PC-3 (cell line): ENCODE data around the gene CYLD. TPM values are rescaled to one million over a fixed set of nuclear protein-coding genes. Genes with fewer than 3 reads are reported as not detected.
A peak's percentile ranks its signal among the peaks of the same experiment; 100 is the strongest.

Source experiments
- ATAC-seq: fragments of 200-7000 bp; cut with Tn5 transposase; 2 replicates; pipeline ENCODE4 v1.9.1; 2020; ENCODE audit warnings: mild to moderate bottlenecking, moderate library complexity
- Bru-seq: library from RNA; stranded (reverse); fragments of 400-500 nt; gene quantifications from one replicate; lab custom pipeline; 2021; lab: Mats Ljungman, UMichigan
- BruChase-seq, 2 experiments: library from RNA; stranded (reverse); fragments of 400-500 nt; gene quantifications; one replicate each; lab custom pipeline; 2021; lab: Mats Ljungman, UMichigan
- BruUV-seq: library from RNA; stranded (reverse); fragments of 400-500 nt; replicated peaks from 2 replicates; lab custom pipeline; 2021; lab: Mats Ljungman, UMichigan
- CTCF ChIA-PET: fragments of 300-600 bp; sonication (Branson Sonifier 250); formaldehyde crosslinking; loops from one replicate; lab custom pipeline; 2022; ENCODE audit warnings: antibody characterized with exemption; lab: Charles Lee
- POLR2A ChIA-PET: fragments of 300-600 bp; sonication (Branson Sonifier 250); formaldehyde crosslinking; loops from one replicate; lab custom pipeline; 2022; ENCODE audit warnings: antibody characterized with exemption; ENCODE audit not compliant: unreplicated experiment; lab: Charles Lee
- DNase-seq: peaks from one replicate; pipeline ENCODE4 v3.0.0-alpha.2; 2015
- H2AFZ ChIP-seq: fragments of 300-600 bp; sonication (generic); 2 replicates; pipeline ENCODE4 v1.6.0; 2016; ENCODE audit warnings: antibody characterized with exemption, low read length
- H3F3A ChIP-seq: fragments of 300-600 bp; sonication (generic); one replicate; pipeline ENCODE4 v1.6.0; 2017; ENCODE audit warnings: antibody characterized with exemption, low read length, control low read depth, mild to moderate bottlenecking; ENCODE audit not compliant: unreplicated experiment
- H3K27ac ChIP-seq: fragments of 300-600 bp; sonication (generic); 2 replicates; pipeline ENCODE4 v1.5.1; 2016; ENCODE audit warnings: mild to moderate bottlenecking, low read length
- H3K27me3 ChIP-seq: fragments of 300-600 bp; sonication (generic); 2 replicates; pipeline ENCODE4 v1.6.1; 2016; ENCODE audit warnings: low read length, mixed read lengths
- H3K36me3 ChIP-seq: fragments of 300-600 bp; sonication (generic); 2 replicates; pipeline ENCODE4 v1.6.1; 2016; ENCODE audit warnings: low read depth, mixed run types, low read length, mixed read lengths
- H3K4me1 ChIP-seq: fragments of 300-600 bp; sonication (generic); 2 replicates; pipeline ENCODE4 v1.5.1; 2016; ENCODE audit warnings: low read length; ENCODE audit not compliant: insufficient read depth
- H3K4me2 ChIP-seq: fragments of 300-600 bp; sonication (generic); 2 replicates; pipeline ENCODE4 v1.6.0; 2016; ENCODE audit warnings: low read length
- H3K4me3 ChIP-seq: fragments of 300-600 bp; sonication (generic); 2 replicates; pipeline ENCODE4 v1.5.1; 2016; ENCODE audit warnings: mild to moderate bottlenecking, low read length, mixed read lengths
- H3K79me2 ChIP-seq: fragments of 300-600 bp; sonication (generic); 2 replicates; pipeline ENCODE4 v1.6.1; 2017; ENCODE audit warnings: low read length, mixed read lengths
- H3K9ac ChIP-seq: fragments of 300-600 bp; sonication (generic); 2 replicates; pipeline ENCODE4 v1.6.0; 2016; ENCODE audit warnings: mild to moderate bottlenecking, low read length
- H3K9me2 ChIP-seq: fragments of 300-600 bp; sonication (generic); replicated peaks from 2 replicates; pipeline ENCODE4 v1.6.1; 2016; ENCODE audit warnings: mixed run types, low read length, mixed read lengths
- H3K9me3 ChIP-seq: fragments of 300-600 bp; sonication (generic); 2 replicates; pipeline ENCODE4 v1.6.1; 2016; ENCODE audit warnings: low read length, mixed read lengths
- H4K20me1 ChIP-seq: fragments of 300-600 bp; sonication (generic); 2 replicates; pipeline ENCODE4 v1.6.1; 2016; ENCODE audit warnings: low read length, mixed read lengths
- EZH2 ChIP-seq: fragments of 300-600 bp; sonication (generic); IDR thresholded peaks from one replicate; pipeline ENCODE4 v1.6.1; 2017; ENCODE audit warnings: antibody characterized with exemption, mild to moderate bottlenecking, low read length; ENCODE audit not compliant: unreplicated experiment
- EZH2phosphoT487 ChIP-seq: fragments of 300-600 bp; sonication (generic); IDR thresholded peaks from 2 replicates; pipeline ENCODE4 v1.6.1; 2018; ENCODE audit warnings: mild to moderate bottlenecking, antibody characterized with exemption, low read length, borderline replicate concordance
- intact Hi-C: fragments of 100-400 bp; cut with micrococcal nuclease; formaldehyde crosslinking; loops from 2 replicates; pipeline ENCODE4 v1.9.0; 2023
- long read RNA-seq: library from polyadenylated mRNA; unstranded; transcript quantifications from one replicate; pipeline ENCODE4 v2.0.0, GENCODE V29; 2021; ENCODE audit not compliant: unreplicated experiment
- total RNA-seq: library from RNA; depleted of rRNA; stranded (reverse); fragments of >200 nt; gene quantifications from 2 replicates; pipeline ENCODE4 v1.2.3, GENCODE V29; 2014; rRNA removed
- TF ChIP-seq, protein P1 (sequence below): fragments of 300-600 bp; sonication (generic); conservative IDR thresholded peaks from 2 replicates; pipeline ENCODE4 v1.5.1; 2017; ENCODE audit warnings: antibody characterized with exemption, low read depth, mild to moderate bottlenecking, low read length

The CYLD gene
- total RNA-seq (8.5 and 8.6 TPM in 2 replicates), Bru-seq, nascent RNA (percentile 63 among the genes with signal in this experiment), BruChase-seq, experiment 1, labeled RNA remaining after a 6-hour chase (percentile 62 among the genes with signal in this experiment), BruChase-seq, experiment 2, labeled RNA remaining after a 2-hour chase (percentile 64 among the genes with signal in this experiment)
- long read RNA-seq, transcript CYLD-214 (18 exons, 3,513 nt), result major isoform, 13 of 51 reads
- long read RNA-seq, partial matches to known transcripts, result 10 of 51 reads
- long read RNA-seq, other reads (novel, unspliced or antisense), result 25 of 51 reads

DNA sequence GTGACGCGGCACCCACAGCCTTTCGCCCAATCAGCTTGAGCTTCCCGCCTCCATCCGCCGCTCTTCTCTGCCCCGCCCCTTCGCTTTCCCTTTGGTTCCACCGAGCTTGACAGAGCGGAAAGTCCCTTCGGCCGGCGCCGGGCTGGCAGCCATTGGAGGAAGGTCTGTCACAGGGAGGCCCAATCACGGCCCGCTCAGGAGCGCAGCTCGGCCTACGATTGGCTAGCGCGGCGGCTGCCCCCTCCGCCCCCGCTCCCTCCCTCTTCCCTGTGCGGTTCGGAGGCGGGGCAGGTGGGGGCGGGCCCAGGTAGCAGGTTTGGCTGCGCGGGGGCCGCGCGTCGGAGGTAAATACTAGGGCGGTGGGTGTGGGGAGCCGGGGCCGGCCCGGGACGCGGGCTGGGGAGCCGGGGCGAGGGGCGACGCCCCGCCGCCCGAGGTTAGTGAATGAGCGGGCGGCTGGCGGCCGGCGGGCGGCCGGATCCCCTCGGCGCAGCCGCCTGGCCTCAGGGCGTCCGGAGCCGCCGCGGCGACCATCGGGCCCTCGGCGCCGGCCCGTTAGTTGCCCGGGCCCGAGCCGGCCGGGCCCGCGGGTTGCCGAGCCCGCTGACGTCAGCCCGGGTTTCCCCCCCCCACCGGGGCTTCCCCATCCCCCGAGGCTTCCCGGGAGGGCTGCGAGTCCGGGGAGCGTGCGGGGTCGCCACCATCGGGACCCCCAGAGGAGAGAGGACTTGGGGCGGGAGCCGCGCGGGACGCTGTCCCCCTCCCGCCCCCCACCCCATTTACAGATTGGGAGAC lies at the start of gene CYLD:
Gene CYLD (plus strand): TSS at position 306 of the 795 bp plus-strand sequence. CDS start 7,613 bp downstream, outside the sequence.
- ChIA-PET CTCF (interaction anchor here (0.6 to 1.3 kb wide), 4 partner anchors 64 to 373 kb away, joined by 3 to 19 read pairs (median 4); partner anchors contain the start of gene BRD7), POLR2A (interaction anchor here (0.7 kb wide), 1 partner anchor 47 kb away, joined by 3 read pairs; no protein-coding TSS in a partner anchor)
- Histone ChIP-seq H4K20me1 (no peaks in the 10 kb centered on the region), H3K79me2 (no peaks in the 10 kb centered on the region), H3K9ac (peak within 1 kb of the TSS; percentile 58), H3K4me2 (peak within 1 kb of the TSS; percentile 95), H3K9me3 (no peaks in the 10 kb centered on the region), H3K27ac (no peak within 1 kb of the TSS), H3K4me1 (peaks cover 34% of the 10 kb centered on the region), H3K4me3 (peak within 1 kb of the TSS; percentile 77), H3K9me2 (no peaks in the 10 kb centered on the region), H2AFZ (peak within 1 kb of the TSS; percentile 94), H3K27me3 (no peaks in the 10 kb centered on the region), H3F3A (no peaks in the 10 kb centered on the region), H3K36me3 (no peaks in the 10 kb centered on the region)
- ATAC-seq (peak; percentile 97), DNase-seq (peak; percentile 97)
- BruUV-seq, result no TSS peak
- intact Hi-C loops, result loop anchor here (1.0 to 10.0 kb wide), 2 partner anchors 64 to 377 kb away; partner anchors contain the start of gene BRD7
- TF ChIP-seq, protein P1, sequence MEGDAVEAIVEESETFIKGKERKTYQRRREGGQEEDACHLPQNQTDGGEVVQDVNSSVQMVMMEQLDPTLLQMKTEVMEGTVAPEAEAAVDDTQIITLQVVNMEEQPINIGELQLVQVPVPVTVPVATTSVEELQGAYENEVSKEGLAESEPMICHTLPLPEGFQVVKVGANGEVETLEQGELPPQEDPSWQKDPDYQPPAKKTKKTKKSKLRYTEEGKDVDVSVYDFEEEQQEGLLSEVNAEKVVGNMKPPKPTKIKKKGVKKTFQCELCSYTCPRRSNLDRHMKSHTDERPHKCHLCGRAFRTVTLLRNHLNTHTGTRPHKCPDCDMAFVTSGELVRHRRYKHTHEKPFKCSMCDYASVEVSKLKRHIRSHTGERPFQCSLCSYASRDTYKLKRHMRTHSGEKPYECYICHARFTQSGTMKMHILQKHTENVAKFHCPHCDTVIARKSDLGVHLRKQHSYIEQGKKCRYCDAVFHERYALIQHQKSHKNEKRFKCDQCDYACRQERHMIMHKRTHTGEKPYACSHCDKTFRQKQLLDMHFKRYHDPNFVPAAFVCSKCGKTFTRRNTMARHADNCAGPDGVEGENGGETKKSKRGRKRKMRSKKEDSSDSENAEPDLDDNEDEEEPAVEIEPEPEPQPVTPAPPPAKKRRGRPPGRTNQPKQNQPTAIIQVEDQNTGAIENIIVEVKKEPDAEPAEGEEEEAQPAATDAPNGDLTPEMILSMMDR, result no peak
- no peak for TF ChIP-seq EZH2
- TF ChIP-seq EZH2phosphoT487, result no peak

DNA sequence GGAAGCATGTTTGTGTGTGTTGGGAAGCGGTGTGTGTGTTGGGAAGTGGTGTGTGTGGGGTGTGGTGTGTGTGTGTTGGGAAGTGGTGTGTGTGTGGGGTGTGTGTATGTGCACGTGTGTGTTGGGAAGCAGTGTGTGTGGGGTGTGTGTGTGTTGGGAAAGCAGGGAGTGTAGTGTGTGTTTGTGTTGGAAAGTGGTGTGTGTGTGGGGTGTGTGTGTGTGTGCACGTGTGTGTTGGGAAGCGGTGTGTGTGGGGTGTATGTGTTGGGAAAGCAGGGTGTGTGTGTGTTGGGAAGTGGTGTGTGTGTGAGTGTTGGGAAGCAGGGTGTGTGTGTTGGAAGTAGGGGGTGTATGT lies 49.3 kb upstream of the CYLD start:
- intact Hi-C loops, result no loop called here
- no peaks in the 10 kb centered on the region for H3K9me3 ChIP-seq
- no peaks in the 10 kb centered on the region for H3K4me1 ChIP-seq
- H3K27me3 ChIP-seq, result no peaks in the 10 kb centered on the region
- ATAC-seq (no peak), DNase-seq (no peak)
- ChIA-PET CTCF (no interaction called here), POLR2A (no interaction called here)
- no peak overlapping the region for H2AFZ ChIP-seq
- no peaks in the 10 kb centered on the region for H3K36me3 ChIP-seq
- H3K79me2 ChIP-seq, result no peaks in the 10 kb centered on the region
- H4K20me1 ChIP-seq, result no peaks in the 10 kb centered on the region
- TF ChIP-seq EZH2, result no peak
- TF ChIP-seq, protein P1, result no peak
- TF ChIP-seq EZH2phosphoT487, result no peak
- H3K4me2 ChIP-seq, result no peak overlapping the region
- H3F3A ChIP-seq, result no peaks in the 10 kb centered on the region
- no peaks in the 10 kb centered on the region for H3K9me2 ChIP-seq
- no TSS peak for BruUV-seq
- H3K9ac ChIP-seq, result no peak overlapping the region
- H3K4me3 ChIP-seq, result no peak overlapping the region
- no peak overlapping the region for H3K27ac ChIP-seq
